ENCODE data around the gene COPRS.

Gene COPRS

DNA sequence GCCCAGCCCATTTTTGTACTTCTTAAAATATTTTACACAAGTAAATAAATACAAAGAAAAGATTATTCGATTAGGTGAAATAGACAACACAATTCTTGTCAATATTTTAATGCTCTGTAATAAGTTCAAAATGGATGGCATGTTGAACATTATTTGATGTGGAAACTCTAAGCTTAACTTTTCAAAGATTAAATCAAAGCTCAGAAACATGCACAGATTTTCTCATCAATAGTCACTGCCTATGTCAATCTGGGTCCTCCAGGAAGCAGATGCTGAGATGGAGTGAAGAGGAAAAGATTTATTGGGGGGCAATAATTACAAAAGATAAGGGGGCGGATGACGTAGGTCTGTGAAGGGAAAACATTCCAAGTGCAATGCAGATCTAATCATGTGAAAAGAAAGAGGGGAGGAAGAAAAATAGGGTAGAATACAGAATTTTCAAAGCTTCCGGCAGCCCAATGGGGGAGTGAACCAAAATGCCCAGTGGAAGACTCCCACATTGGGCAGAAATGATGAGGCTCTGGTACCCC is 50.5 kb downstream of the COPRS start:
- no peak for DNase-seq (ENCODE audit: low read depth in 2 of 2)

- DNase-seq (ENCODE audit: low read depth in 2 of 2): no peak
Measured at GRCh38 chr17:31807846-31808245, 51.2 kb downstream of the COPRS start.

- DNase-seq (ENCODE audit: low read depth in 2 of 2): no peak
Measured at GRCh38 chr17:31806921-31807320, 52.1 kb downstream of the COPRS start.

DNA sequence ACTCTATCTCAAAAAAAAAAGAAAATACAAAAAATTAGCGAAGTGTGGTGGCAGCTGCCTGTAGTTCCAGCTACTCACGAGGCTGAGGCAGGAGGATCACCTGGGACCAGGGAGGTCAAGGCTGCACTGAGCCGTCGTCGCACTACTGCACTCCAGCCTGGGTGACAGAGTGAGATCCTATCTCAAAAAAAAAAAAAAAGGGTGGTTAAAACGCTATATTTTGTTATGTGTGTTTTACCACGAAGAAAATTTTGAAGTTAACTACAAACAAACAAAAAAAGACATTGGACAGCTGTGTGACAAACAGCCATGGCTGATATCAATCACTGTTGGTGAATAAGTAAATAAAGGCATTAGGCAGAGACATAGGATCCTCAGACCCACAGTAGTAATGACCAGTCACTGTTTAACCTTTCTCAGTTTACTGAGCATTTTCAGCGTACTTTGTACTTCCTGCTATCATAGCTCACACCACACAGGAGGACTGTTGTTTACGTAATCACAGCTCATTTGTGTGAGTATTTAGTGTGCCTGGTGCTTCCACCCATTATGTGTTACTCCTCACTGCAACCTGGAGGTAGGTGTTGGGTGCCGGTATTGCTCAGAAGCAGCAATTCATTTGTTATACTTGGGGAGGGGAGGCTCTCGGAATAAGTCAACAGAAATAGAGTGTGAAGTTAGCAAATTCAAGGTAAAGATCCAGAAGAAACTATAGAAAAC is 55.4 kb downstream of the COPRS start:
- DNase-seq (ENCODE audit: low read depth in 2 of 2): no peak

GRCh38 chr17:31802502-31802901 is 56.5 kb downstream of the COPRS start:
- no peak for DNase-seq (ENCODE audit: low read depth in 2 of 2)

All from activated CD8-positive, alpha-beta memory T cell treated with anti-CD3 and anti-CD28 coated beads for 4 hours (primary cell).